Osteocyte (in vitro differentiated cells): Measurements from ENCODE around the gene APBB2. TPM values are rescaled to one million over a fixed set of nuclear protein-coding genes. Genes with fewer than 3 reads are reported as not detected.

ENCODE experiments used
- DNase-seq: peaks from one replicate; pipeline ENCODE4 v3.0.0; 2021; ENCODE audit warnings: mixed read lengths; ENCODE audit not compliant: unreplicated experiment; ENCODE audit errors: extremely low spot score
- H3K27ac Mint-ChIP-seq: one replicate; pipeline ENCODE4 v1.8.0; 2021; ENCODE audit warnings: mild to moderate bottlenecking, mixed read lengths; ENCODE audit not compliant: unreplicated experiment
- H3K27me3 Mint-ChIP-seq: one replicate; pipeline ENCODE4 v1.8.0; 2021; ENCODE audit warnings: mixed read lengths; ENCODE audit not compliant: unreplicated experiment
- H3K36me3 Mint-ChIP-seq: one replicate; pipeline ENCODE4 v1.8.0; 2021; ENCODE audit warnings: mixed read lengths; ENCODE audit not compliant: unreplicated experiment
- H3K4me1 Mint-ChIP-seq: one replicate; pipeline ENCODE4 v1.8.0; 2021; ENCODE audit warnings: mixed read lengths; ENCODE audit not compliant: unreplicated experiment
- H3K4me3 Mint-ChIP-seq: one replicate; pipeline ENCODE4 v1.8.0; 2021; ENCODE audit warnings: mild to moderate bottlenecking, moderate library complexity, mixed read lengths; ENCODE audit not compliant: unreplicated experiment
- H3K9me3 Mint-ChIP-seq: one replicate; pipeline ENCODE4 v1.8.0; 2021; ENCODE audit warnings: mixed read lengths; ENCODE audit not compliant: unreplicated experiment
- total RNA-seq: library from RNA; stranded (reverse); gene quantifications from 2 replicates; pipeline ENCODE4 v1.2.1, GENCODE V29; 2021
- TF ChIP-seq, protein P1 (sequence below): fragments of 200-600 bp; sonication (generic); IDR thresholded peaks from 2 replicates; pipeline ENCODE4 v1.5.0; 2021; ENCODE audit warnings: antibody characterized with exemption, mild to moderate bottlenecking, moderate library complexity

The APBB2 gene
- total RNA-seq, 1 donor from 2014 or later, result 56.2 TPM

DNA sequence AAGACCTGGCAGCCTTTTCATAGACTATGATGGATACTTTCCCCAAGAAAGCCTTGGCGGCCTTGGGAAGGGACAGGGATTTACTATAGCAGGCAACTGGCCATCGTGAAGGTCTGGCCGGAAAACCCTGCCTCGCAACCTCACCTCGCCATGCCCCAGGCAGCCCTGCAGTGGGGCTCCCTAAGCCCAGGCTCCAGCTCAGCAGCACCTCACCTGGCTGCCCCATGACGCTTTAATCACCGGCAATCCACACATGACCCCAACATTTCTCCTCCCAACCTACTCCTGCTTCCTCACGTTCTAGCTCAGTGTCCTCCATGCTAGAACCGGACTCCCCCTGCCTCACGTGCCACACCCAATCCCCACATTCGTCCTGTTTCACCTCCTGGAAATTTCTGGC lies 382.2 kb downstream of the APBB2 start:
- H3K4me1 Mint-ChIP-seq, result no peaks in the 10 kb centered on the region
- TF ChIP-seq, protein P1, sequence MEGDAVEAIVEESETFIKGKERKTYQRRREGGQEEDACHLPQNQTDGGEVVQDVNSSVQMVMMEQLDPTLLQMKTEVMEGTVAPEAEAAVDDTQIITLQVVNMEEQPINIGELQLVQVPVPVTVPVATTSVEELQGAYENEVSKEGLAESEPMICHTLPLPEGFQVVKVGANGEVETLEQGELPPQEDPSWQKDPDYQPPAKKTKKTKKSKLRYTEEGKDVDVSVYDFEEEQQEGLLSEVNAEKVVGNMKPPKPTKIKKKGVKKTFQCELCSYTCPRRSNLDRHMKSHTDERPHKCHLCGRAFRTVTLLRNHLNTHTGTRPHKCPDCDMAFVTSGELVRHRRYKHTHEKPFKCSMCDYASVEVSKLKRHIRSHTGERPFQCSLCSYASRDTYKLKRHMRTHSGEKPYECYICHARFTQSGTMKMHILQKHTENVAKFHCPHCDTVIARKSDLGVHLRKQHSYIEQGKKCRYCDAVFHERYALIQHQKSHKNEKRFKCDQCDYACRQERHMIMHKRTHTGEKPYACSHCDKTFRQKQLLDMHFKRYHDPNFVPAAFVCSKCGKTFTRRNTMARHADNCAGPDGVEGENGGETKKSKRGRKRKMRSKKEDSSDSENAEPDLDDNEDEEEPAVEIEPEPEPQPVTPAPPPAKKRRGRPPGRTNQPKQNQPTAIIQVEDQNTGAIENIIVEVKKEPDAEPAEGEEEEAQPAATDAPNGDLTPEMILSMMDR, result no peak
- no peak overlapping the region for H3K4me3 Mint-ChIP-seq
- peaks cover 18% of the 10 kb centered on the region for H3K36me3 Mint-ChIP-seq
- no peak overlapping the region for H3K27ac Mint-ChIP-seq
- DNase-seq, result no peak
- no peaks in the 10 kb centered on the region for H3K27me3 Mint-ChIP-seq
- no peaks in the 10 kb centered on the region for H3K9me3 Mint-ChIP-seq

DNA sequence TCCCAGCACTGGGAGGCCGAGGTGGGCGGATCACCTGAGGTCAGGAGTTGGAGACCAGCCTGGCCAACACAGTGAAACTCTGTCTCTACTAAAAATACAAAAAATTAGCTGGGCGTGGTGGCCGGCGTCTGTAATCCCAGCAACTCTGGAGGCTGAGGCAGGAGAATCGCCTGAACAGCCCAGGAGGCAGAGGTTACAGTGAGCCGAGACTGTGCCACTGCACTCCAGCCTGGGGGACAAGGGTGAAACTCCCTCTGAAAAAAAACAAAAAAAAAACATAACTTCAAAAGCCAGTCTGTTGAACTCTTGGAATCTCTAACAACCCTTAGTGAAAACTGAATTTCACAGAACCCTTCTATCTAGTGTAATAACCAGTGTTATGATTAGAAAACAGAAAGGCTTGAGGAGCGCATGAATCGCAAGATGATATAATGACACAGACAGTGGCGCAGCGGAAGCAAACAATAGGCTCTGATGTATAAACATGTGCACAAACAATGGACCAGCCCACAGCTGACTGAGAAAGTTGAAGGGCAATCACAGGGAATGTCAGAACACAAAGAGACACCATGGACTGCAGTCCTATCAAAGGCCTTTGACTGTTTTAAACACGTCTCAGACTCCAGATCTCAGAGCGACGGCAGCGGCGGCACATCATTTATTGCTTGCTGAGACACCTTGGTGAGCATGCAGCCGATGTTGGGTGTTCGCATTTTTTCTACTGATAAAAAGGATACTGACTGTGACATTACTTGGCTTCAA lies 383.0 kb downstream of the APBB2 start:
- DNase-seq, result no peak
- Mint-ChIP-seq H3K27me3 (no peaks in the 10 kb centered on the region), H3K4me1 (no peaks in the 10 kb centered on the region), H3K9me3 (no peaks in the 10 kb centered on the region), H3K36me3 (peaks cover 18% of the 10 kb centered on the region), H3K4me3 (no peak overlapping the region), H3K27ac (no peak overlapping the region)
- TF ChIP-seq, protein P1, result no peak

DNA sequence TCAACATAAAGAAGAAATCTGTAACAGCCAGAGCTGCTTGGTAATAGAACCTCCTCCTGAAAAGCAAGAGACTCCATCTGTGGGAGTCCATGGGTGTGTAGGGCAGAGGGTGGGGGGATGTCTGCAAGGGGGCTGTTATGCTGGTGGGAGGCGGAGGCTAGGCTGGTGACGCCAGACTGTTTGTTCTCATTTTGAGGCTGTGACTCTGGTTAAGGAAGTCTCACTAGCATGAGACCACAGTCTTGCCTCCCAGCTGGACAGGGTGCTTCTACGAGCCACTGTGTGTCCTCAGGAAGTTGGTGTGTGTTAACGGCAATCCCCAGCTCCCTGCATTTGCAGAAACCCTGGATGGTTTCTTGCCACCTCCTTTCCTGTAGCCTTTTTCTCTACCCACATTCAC lies 384.8 kb downstream of the APBB2 start:
- Mint-ChIP-seq H3K9me3 (no peaks in the 10 kb centered on the region), H3K4me3 (no peak overlapping the region), H3K27ac (no peak overlapping the region), H3K4me1 (no peaks in the 10 kb centered on the region), H3K27me3 (no peaks in the 10 kb centered on the region), H3K36me3 (peaks cover 27% of the 10 kb centered on the region)
- TF ChIP-seq, protein P1, result no peak
- DNase-seq, result no peak

DNA sequence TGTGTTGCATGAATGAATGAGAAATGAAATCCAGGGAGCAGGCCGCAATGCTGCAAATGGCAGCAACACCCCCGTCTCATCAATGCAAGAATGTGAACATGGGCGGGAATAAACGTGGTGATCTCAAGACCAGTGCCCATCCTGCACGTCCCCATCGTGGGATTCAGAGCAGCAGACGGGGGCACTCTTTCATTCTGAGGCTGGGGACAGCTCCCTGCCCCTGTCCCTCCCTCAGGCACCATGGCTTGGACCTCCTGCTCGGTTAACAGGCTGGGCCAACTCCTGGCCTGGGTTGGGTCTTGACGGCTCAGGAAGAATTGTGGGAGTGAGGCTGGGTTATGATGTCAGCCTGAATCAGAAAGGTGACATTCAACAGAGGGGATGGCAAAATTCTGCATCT lies 385.7 kb downstream of the APBB2 start:
- Mint-ChIP-seq H3K4me3 (no peak overlapping the region), H3K9me3 (no peaks in the 10 kb centered on the region), H3K4me1 (no peaks in the 10 kb centered on the region), H3K27ac (no peak overlapping the region), H3K36me3 (peaks cover 27% of the 10 kb centered on the region), H3K27me3 (no peaks in the 10 kb centered on the region)
- no peak for DNase-seq
- TF ChIP-seq, protein P1, result no peak

DNA sequence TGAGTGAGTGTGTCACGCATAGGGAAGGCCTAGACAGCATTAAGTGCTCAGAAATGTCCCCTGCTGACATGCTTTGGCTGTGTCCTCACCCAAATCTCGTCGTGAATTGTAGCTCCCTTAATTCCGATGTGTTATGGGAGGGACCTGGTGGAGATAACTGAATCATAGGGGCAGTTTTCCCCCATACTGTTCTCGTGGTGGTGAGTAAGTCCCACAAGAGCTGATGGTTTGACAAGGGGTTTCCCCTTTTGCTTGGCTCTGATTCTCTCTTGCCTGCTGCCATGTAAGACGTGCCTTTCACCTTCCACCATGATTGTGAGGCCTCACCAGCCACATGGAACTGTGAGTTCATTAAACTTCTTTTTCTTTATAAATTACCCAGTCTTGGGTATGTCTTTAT lies 386.6 kb downstream of the APBB2 start:
- no peak overlapping the region for H3K27ac Mint-ChIP-seq
- H3K9me3 Mint-ChIP-seq, result no peaks in the 10 kb centered on the region
- no peaks in the 10 kb centered on the region for H3K27me3 Mint-ChIP-seq
- TF ChIP-seq, protein P1, result no peak
- H3K4me3 Mint-ChIP-seq, result no peak overlapping the region
- H3K4me1 Mint-ChIP-seq, result no peaks in the 10 kb centered on the region
- H3K36me3 Mint-ChIP-seq, result peaks cover 27% of the 10 kb centered on the region
- DNase-seq, result no peak
